KMS-11 (cell line): ENCODE data around the gene ADCY5.

Experiments used
- H2AFZ ChIP-seq: fragments of 200-600 bp; sonication (generic); 2 replicates; pipeline ENCODE4 v1.6.1; 2016; ENCODE audit warnings: antibody characterized with exemption, mixed run types, low read depth
- H3K27ac ChIP-seq: fragments of 200-600 bp; sonication (generic); 2 replicates; pipeline ENCODE4 v1.6.1; 2016; ENCODE audit warnings: mild to moderate bottlenecking, mixed run types
- H3K27me3 ChIP-seq: fragments of 200-600 bp; sonication (generic); 2 replicates; pipeline ENCODE4 v1.6.1; 2017; ENCODE audit warnings: mild to moderate bottlenecking, low read depth, mixed run types, moderate library complexity; ENCODE audit not compliant: insufficient read depth
- H3K36me3 ChIP-seq: fragments of 200-600 bp; sonication (generic); 2 replicates; pipeline ENCODE4 v1.6.1; 2017; ENCODE audit warnings: mild to moderate bottlenecking, mixed run types; ENCODE audit not compliant: insufficient read depth
- H3K4me1 ChIP-seq: fragments of 200-600 bp; sonication (generic); 2 replicates; pipeline ENCODE4 v1.6.1; 2016; ENCODE audit warnings: mild to moderate bottlenecking, low read depth, mixed run types; ENCODE audit not compliant: poor library complexity, severe bottlenecking
- H3K4me2 ChIP-seq: fragments of 200-600 bp; sonication (generic); 2 replicates; pipeline ENCODE4 v1.7.0; 2016; ENCODE audit warnings: mild to moderate bottlenecking, mixed run types
- H3K4me3 ChIP-seq: fragments of 200-600 bp; sonication (generic); IDR thresholded peaks from 2 replicates; pipeline ENCODE4 v1.6.1; 2017; ENCODE audit warnings: low read depth, low read length, mixed read lengths; ENCODE audit not compliant: insufficient read depth
- H3K79me2 ChIP-seq: fragments of 200-600 bp; sonication (generic); 2 replicates; pipeline ENCODE4 v1.6.1; 2016; ENCODE audit warnings: low read depth, mixed run types; ENCODE audit not compliant: insufficient read depth
- H3K9ac ChIP-seq: fragments of 200-600 bp; sonication (generic); 2 replicates; pipeline ENCODE4 v1.6.1; 2016; ENCODE audit warnings: mild to moderate bottlenecking, mixed run types
- H4K20me1 ChIP-seq: fragments of 200-600 bp; sonication (generic); 2 replicates; pipeline ENCODE4 v1.6.1; 2016; ENCODE audit warnings: mild to moderate bottlenecking, mixed run types; ENCODE audit not compliant: insufficient read depth
- CTCF ChIP-seq: fragments of 200-600 bp; sonication (generic); conservative IDR thresholded peaks from 2 replicates; pipeline ENCODE4 v1.6.1; 2017; ENCODE audit warnings: low read depth, mild to moderate bottlenecking, antibody characterized with exemption, low read length, moderate library complexity, mixed read lengths

Gene ADCY5

GRCh38 chr3:123423031-123423430 lies 25.9 kb downstream of the ADCY5 start:
- no peaks in the 10 kb centered on the region for H4K20me1 ChIP-seq
- no peak overlapping the region for H2AFZ ChIP-seq
- H3K79me2 ChIP-seq = no peaks in the 10 kb centered on the region
- no peaks in the 10 kb centered on the region for H3K27me3 ChIP-seq
- H3K4me2 ChIP-seq = no peak overlapping the region
- no peak overlapping the region for H3K4me3 ChIP-seq
- H3K9ac ChIP-seq = no peak overlapping the region
- H3K36me3 ChIP-seq = no peaks in the 10 kb centered on the region
- TF ChIP-seq CTCF = no peak
- H3K4me1 ChIP-seq = peaks cover 3% of the 10 kb centered on the region
- no peak overlapping the region for H3K27ac ChIP-seq

- Histone ChIP-seq H3K4me3 (no peak overlapping the region), H3K36me3 (no peaks in the 10 kb centered on the region), H2AFZ (no peak overlapping the region), H3K79me2 (no peaks in the 10 kb centered on the region), H3K27me3 (no peaks in the 10 kb centered on the region), H3K4me2 (no peak overlapping the region), H3K27ac (no peak overlapping the region), H4K20me1 (no peaks in the 10 kb centered on the region), H3K9ac (no peak overlapping the region), H3K4me1 (peaks cover 3% of the 10 kb centered on the region)
- TF ChIP-seq CTCF = no peak
Measured at GRCh38 chr3:123422457-123422856, 26.4 kb downstream of the ADCY5 start.

- no peak overlapping the region for H3K27ac ChIP-seq
- no peak overlapping the region for H3K4me2 ChIP-seq
- H3K27me3 ChIP-seq = no peaks in the 10 kb centered on the region
- peaks cover 3% of the 10 kb centered on the region for H3K4me1 ChIP-seq
- no peaks in the 10 kb centered on the region for H3K36me3 ChIP-seq
- H4K20me1 ChIP-seq = no peaks in the 10 kb centered on the region
- no peak for TF ChIP-seq CTCF
- no peak overlapping the region for H2AFZ ChIP-seq
- H3K9ac ChIP-seq = no peak overlapping the region
- no peaks in the 10 kb centered on the region for H3K79me2 ChIP-seq
- no peak overlapping the region for H3K4me3 ChIP-seq
Measured at GRCh38 chr3:123421353-123422174, 27.3 kb downstream of the ADCY5 start.

- no peaks in the 10 kb centered on the region for H3K27me3 ChIP-seq
- no peak overlapping the region for H3K4me2 ChIP-seq
- H3K4me1 ChIP-seq = peaks cover 3% of the 10 kb centered on the region
- no peaks in the 10 kb centered on the region for H3K36me3 ChIP-seq
- no peaks in the 10 kb centered on the region for H4K20me1 ChIP-seq
- no peak for TF ChIP-seq CTCF
- no peak overlapping the region for H2AFZ ChIP-seq
- H3K4me3 ChIP-seq = no peak overlapping the region
- H3K79me2 ChIP-seq = no peaks in the 10 kb centered on the region
- H3K27ac ChIP-seq = no peak overlapping the region
- no peak overlapping the region for H3K9ac ChIP-seq
Measured at GRCh38 chr3:123420416-123420968, 28.4 kb downstream of the ADCY5 start.
